SK-N-MC (cell line): ENCODE data around the gene DDIT4.
A peak's percentile ranks its signal among the peaks of the same experiment; 100 is the strongest.
"Not testable (repeated sequence)": the region's sequence is repeated elsewhere in the genome, so short reads cannot be mapped to it uniquely, and the experiment has no call there.

ENCODE experiments used
- DNase-seq: peaks from one replicate; pipeline ENCODE4 v3.0.0-alpha.2; 2011; ENCODE audit warnings: low read depth, low spot score
- H3K27ac ChIP-seq: fragments of 200-600 bp; sonication (generic); 2 replicates; pipeline ENCODE4 v1.5.1; 2016; ENCODE audit warnings: mixed run types
- H3K36me3 ChIP-seq: fragments of 200-600 bp; sonication (generic); 2 replicates; pipeline ENCODE4 v1.6.1; 2017; ENCODE audit warnings: antibody characterized with exemption, low read length, mixed read lengths; ENCODE audit not compliant: insufficient read depth
- H3K4me3 ChIP-seq: fragments of 200-600 bp; sonication (generic); 2 replicates; pipeline ENCODE4 v1.5.1; 2016
- H3K9ac ChIP-seq: fragments of 200-600 bp; sonication (generic); 2 replicates; pipeline ENCODE4 v1.8.0; 2017; ENCODE audit warnings: mixed run types, mixed read lengths; ENCODE audit not compliant: insufficient read length
- H3K9me3 ChIP-seq: fragments of 200-600 bp; sonication (generic); 2 replicates; pipeline ENCODE4 v1.6.1; 2017; ENCODE audit warnings: low read depth, mild to moderate bottlenecking, antibody characterized with exemption, low read length, moderate library complexity, mixed read lengths
- EZH2 ChIP-seq: fragments of 200-600 bp; sonication (generic); IDR thresholded peaks from one replicate; pipeline ENCODE4 v1.6.1; 2017; ENCODE audit warnings: antibody characterized with exemption
- FOXP2 ChIP-seq: optimal IDR thresholded peaks from 2 replicates; pipeline ENCODE3; 2011; ENCODE audit warnings: mild to moderate bottlenecking, moderate library complexity; ENCODE audit not compliant: insufficient read depth; ENCODE audit errors: extremely low read length, control extremely low read depth
- POLR2AphosphoS5 ChIP-seq: IDR thresholded peaks from 2 replicates; pipeline ENCODE4 v1.6.1; 2012; ENCODE audit warnings: mild to moderate bottlenecking, low read depth, low read length, borderline replicate concordance

Gene DDIT4

DNA sequence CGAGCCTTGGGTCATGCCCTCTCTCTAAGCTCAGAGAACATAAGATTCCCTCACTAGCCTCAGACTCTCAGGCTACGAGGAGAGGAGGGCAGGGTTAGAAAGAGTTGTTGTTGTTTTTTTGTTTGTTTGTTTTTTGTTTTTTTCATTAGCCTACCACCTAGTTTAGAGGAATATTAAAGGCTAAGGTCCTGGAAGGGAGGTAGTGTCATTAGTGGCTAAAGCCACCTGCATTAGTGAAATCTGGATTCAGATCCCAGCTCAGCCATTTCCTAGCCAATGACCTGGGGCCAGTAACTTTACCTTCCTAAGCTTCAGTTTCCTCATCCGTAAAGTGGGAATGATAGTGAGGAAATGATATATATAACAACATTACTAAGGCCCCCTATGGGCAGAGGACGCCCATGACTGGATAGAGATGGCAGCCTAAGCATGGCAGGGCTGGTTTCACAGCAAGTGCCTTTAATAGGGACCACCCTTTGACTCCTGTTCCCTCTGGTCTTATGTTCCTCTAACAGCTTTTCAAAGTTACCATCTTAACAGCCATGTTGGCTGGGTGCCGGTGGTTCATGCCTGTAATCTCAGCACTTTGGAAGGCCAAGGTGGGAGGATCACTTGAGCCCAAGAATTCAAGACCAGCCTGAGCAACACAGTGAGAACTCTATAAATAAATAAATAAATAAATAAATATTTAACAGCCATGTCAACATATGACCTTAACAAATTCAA, 5.1 kb downstream of the DDIT4 start:
- Histone ChIP-seq H3K36me3 (peaks cover 14% of the 10 kb centered on the region), H3K4me3 (no peak overlapping the region), H3K27ac (no peak overlapping the region), H3K9ac (no peak overlapping the region), H3K9me3 (no peaks in the 10 kb centered on the region)
- no peak for DNase-seq
- no peak for TF ChIP-seq EZH2
- TF ChIP-seq POLR2AphosphoS5 = no peak
- no peak for TF ChIP-seq FOXP2

DNA sequence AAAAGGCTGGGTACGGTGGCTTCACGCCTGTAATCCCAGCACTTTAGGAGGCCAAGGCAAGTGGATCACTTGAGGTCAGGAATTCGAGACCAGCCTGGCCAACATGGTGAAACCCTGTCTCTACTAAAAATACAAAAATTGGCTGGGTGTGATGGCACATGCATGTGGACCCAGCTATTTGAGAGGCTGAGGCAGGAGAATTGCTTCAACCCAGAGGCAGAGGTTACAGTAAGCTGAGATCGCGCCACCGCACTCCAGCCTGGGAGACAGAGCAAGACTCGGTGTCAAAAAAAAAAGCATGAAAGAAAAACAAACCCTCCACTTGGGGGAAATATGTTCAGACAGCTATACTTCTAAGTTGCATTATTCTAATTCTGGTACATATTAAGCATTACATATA, 5.9 kb downstream of the DDIT4 start:
- not testable (repeated sequence) for H3K4me3 ChIP-seq, H3K27ac ChIP-seq, H3K9me3 ChIP-seq, H3K9ac ChIP-seq, DNase-seq
- peaks cover 13% of the 10 kb centered on the region for H3K36me3 ChIP-seq

GRCh38 chr10:72283131-72283530, 9.4 kb downstream of the DDIT4 start:
- Histone ChIP-seq H3K36me3 (no peaks in the 10 kb centered on the region), H3K9ac (no peak overlapping the region), H3K4me3 (no peak overlapping the region), H3K9me3 (no peaks in the 10 kb centered on the region), H3K27ac (no peak overlapping the region)
- DNase-seq = no peak
- TF ChIP-seq EZH2 (no peak), FOXP2 (no peak), POLR2AphosphoS5 (no peak)

GRCh38 chr10:72285972-72286521, 12.3 kb downstream of the DDIT4 start:
- H3K36me3 ChIP-seq = no peaks in the 10 kb centered on the region
- no peak for TF ChIP-seq POLR2AphosphoS5
- no peak for TF ChIP-seq FOXP2
- no peak for TF ChIP-seq EZH2
- H3K4me3 ChIP-seq = no peak overlapping the region
- H3K9ac ChIP-seq = no peak overlapping the region
- H3K27ac ChIP-seq = no peak overlapping the region
- no peak for DNase-seq
- no peaks in the 10 kb centered on the region for H3K9me3 ChIP-seq

- no peak overlapping the region for H3K27ac ChIP-seq
- H3K9ac ChIP-seq = no peak overlapping the region
- no peaks in the 10 kb centered on the region for H3K9me3 ChIP-seq
- no peak for TF ChIP-seq EZH2
- no peak for TF ChIP-seq POLR2AphosphoS5
- H3K36me3 ChIP-seq = no peaks in the 10 kb centered on the region
- H3K4me3 ChIP-seq = no peak overlapping the region
- DNase-seq = no peak
These were observed 17.4 kb downstream of the DDIT4 start for GRCh38 chr10:72291019-72291532.

- no peak overlapping the region for H3K9ac ChIP-seq
- H3K36me3 ChIP-seq = no peaks in the 10 kb centered on the region
- TF ChIP-seq FOXP2 = no peak
- no peak for TF ChIP-seq POLR2AphosphoS5
- no peak for TF ChIP-seq EZH2
- no peak for DNase-seq
- H3K9me3 ChIP-seq = no peaks in the 10 kb centered on the region
- H3K27ac ChIP-seq = no peak overlapping the region
- H3K4me3 ChIP-seq = no peak overlapping the region
These were observed 18.5 kb downstream of the DDIT4 start for GRCh38 chr10:72292223-72292691.

GRCh38 chr10:72295330-72295910, 21.7 kb downstream of the DDIT4 start:
- Histone ChIP-seq H3K9me3 (no peaks in the 10 kb centered on the region), H3K36me3 (no peaks in the 10 kb centered on the region), H3K4me3 (no peak overlapping the region), H3K9ac (no peak overlapping the region), H3K27ac (no peak overlapping the region)
- DNase-seq = no peak
- TF ChIP-seq FOXP2 (no peak), POLR2AphosphoS5 (no peak), EZH2 (no peak)

GRCh38 chr10:72296829-72297280, 23.1 kb downstream of the DDIT4 start:
- Histone ChIP-seq H3K27ac (peak overlapping the region; percentile 92), H3K9ac (peak overlapping the region; percentile 53), H3K4me3 (peak overlapping the region; percentile 82)
- H3K9me3 ChIP-seq, H3K36me3 ChIP-seq, DNase-seq: not testable (repeated sequence)

DNA sequence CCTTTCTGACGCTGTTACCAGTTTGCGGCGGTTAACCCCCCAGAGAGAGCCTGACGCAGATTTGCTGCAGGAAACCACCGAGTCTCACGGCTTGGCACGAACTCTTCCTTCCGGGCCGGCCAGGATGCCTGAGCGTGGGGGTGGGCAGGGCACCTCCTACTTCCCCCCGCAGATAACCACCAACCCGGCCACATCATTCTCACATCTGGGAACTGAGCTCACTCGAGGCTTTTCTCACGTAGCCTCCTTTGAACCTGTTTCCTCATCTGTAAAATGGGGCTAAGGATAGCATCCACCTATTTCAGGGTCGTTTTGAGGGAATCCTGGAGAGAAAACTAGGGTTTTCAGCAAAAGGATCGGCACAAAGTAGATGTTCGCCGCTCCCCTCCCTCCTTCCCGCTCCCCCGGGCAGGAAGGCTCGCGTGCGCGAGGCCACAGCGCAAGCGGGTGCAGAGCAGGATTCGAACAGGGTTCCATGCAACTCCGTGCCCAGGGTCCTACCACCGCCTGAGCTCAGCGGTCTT, 23.6 kb downstream of the DDIT4 start:
- no peaks in the 10 kb centered on the region for H3K9me3 ChIP-seq
- no peaks in the 10 kb centered on the region for H3K36me3 ChIP-seq
- peak; percentile 63 for DNase-seq
- peak overlapping the region; percentile 82 for H3K4me3 ChIP-seq
- H3K27ac ChIP-seq = peak overlapping the region; percentile 92
- H3K9ac ChIP-seq = peak overlapping the region; percentile 88
- TF ChIP-seq FOXP2 (no peak), POLR2AphosphoS5 (peak; percentile 65), EZH2 (no peak)
